IMR-90 (cell line): ENCODE measurements around the gene ME3. TPM values are rescaled to one million over a fixed set of nuclear protein-coding genes. Genes with fewer than 3 reads are reported as not detected.

Experiments used
- ATAC-seq: fragments of 200-7000 bp; cut with Tn5 transposase; 2 replicates; pipeline ENCODE4 v1.9.1; 2020; ENCODE audit warnings: low read depth, mild to moderate bottlenecking, moderate library complexity
- BruUV-seq: library from RNA; stranded (reverse); fragments of 400-500 nt; replicated peaks from 2 replicates; lab custom pipeline; 2021; lab: Mats Ljungman, UMichigan
- CTCF ChIA-PET: fragments of 300-600 bp; formaldehyde crosslinking; extraction: SDS; loops from one replicate; lab custom pipeline; 2021; ENCODE audit warnings: antibody characterized with exemption; lab: Yijun Ruan, JAX
- POLR2A ChIA-PET: fragments of 300-600 bp; sonication (Branson Sonifier 250); formaldehyde crosslinking; loops from one replicate; lab custom pipeline; 2022; ENCODE audit warnings: antibody characterized with exemption; ENCODE audit not compliant: unreplicated experiment; lab: Charles Lee
- DNase-seq: peaks from one replicate; pipeline ENCODE4 v3.0.0; 2013
- H2AFZ ChIP-seq: replicated peaks from 2 replicates; pipeline ENCODE3; 2013; ENCODE audit warnings: low read length, mild to moderate bottlenecking; ENCODE audit not compliant: poor library complexity
- H2AK5ac ChIP-seq: 2 replicates; pipeline ENCODE4 v1.6.1; 2013; ENCODE audit warnings: low read depth, low read length, inconsistent platforms
- H2AK9ac ChIP-seq: replicated peaks from 2 replicates; pipeline ENCODE3; 2013; ENCODE audit warnings: mild to moderate bottlenecking, low read depth, low read length, moderate library complexity; ENCODE audit not compliant: poor library complexity
- H2BK120ac ChIP-seq: 2 replicates; pipeline ENCODE4 v1.6.1; 2013; ENCODE audit warnings: low read depth, low read length, inconsistent platforms
- H2BK15ac ChIP-seq: 3 replicates; pipeline ENCODE4 v1.6.1; 2013; ENCODE audit warnings: low read depth, low read length, inconsistent platforms
- H2BK20ac ChIP-seq: 2 replicates; pipeline ENCODE4 v1.6.1; 2013; ENCODE audit warnings: low read depth, mild to moderate bottlenecking, inconsistent platforms, low read length, moderate library complexity
- H2BK5ac ChIP-seq: 2 replicates; pipeline ENCODE4 v1.6.1; 2013; ENCODE audit warnings: mild to moderate bottlenecking, low read depth, low read length, inconsistent platforms; ENCODE audit not compliant: poor library complexity, severe bottlenecking
- H3K14ac ChIP-seq: replicated peaks from 2 replicates; pipeline ENCODE4 v1.6.1; 2013; ENCODE audit warnings: low read depth, low read length, inconsistent platforms
- H3K18ac ChIP-seq: 2 replicates; pipeline ENCODE4 v1.6.1; 2013; ENCODE audit warnings: low read depth, low read length, control low read depth
- H3K23ac ChIP-seq: 2 replicates; pipeline ENCODE4 v1.6.1; 2013; ENCODE audit warnings: low read depth, low read length, inconsistent platforms
- H3K27ac ChIP-seq: 2 replicates; pipeline ENCODE4 v1.5.1; 2013; ENCODE audit warnings: mild to moderate bottlenecking, control low read depth, low read length; ENCODE audit not compliant: insufficient read depth
- H3K27me3 ChIP-seq: 2 replicates; pipeline ENCODE4 v1.6.1; 2013; ENCODE audit warnings: low read length; ENCODE audit not compliant: control insufficient read depth, insufficient read depth
- H3K36me3 ChIP-seq: 2 replicates; pipeline ENCODE4 v1.6.1; 2013; ENCODE audit warnings: low read length, mixed read lengths; ENCODE audit not compliant: control insufficient read depth, insufficient read depth
- H3K4ac ChIP-seq: 2 replicates; pipeline ENCODE4 v1.6.1; 2013; ENCODE audit warnings: low read depth, low read length, inconsistent platforms
- H3K4me1 ChIP-seq: 2 replicates; pipeline ENCODE4 v1.6.1; 2013; ENCODE audit warnings: low read length, mixed read lengths; ENCODE audit not compliant: control insufficient read depth, insufficient read depth
- H3K4me2 ChIP-seq: 2 replicates; pipeline ENCODE4 v1.6.1; 2013; ENCODE audit warnings: low read depth, mild to moderate bottlenecking, control low read depth, low read length, moderate library complexity
- H3K4me3 ChIP-seq: 2 replicates; pipeline ENCODE4 v1.5.1; 2013; ENCODE audit warnings: low read depth, mild to moderate bottlenecking, control low read depth, low read length, moderate library complexity; ENCODE audit not compliant: insufficient read depth
- H3K56ac ChIP-seq: 2 replicates; pipeline ENCODE4 v1.6.1; 2013; ENCODE audit warnings: low read length, inconsistent platforms; ENCODE audit not compliant: insufficient read depth; ENCODE audit errors: extremely low read depth
- H3K79me1 ChIP-seq, 2 experiments: 2 replicates each; pipeline ENCODE4 v1.6.1; 2013; ENCODE audit warnings: low read length in 2 of 2, inconsistent platforms in 1 of 2, low read depth in 1 of 2
- H3K9ac ChIP-seq: 2 replicates; pipeline ENCODE4 v1.6.1; 2013; ENCODE audit warnings: low read depth, low read length, control low read depth
- H3K9me1 ChIP-seq: 2 replicates; pipeline ENCODE4 v1.6.1; 2013; ENCODE audit warnings: low read length, inconsistent platforms; ENCODE audit not compliant: insufficient read depth
- H3K9me3 ChIP-seq: 2 replicates; pipeline ENCODE4 v1.6.1; 2013; ENCODE audit warnings: low read length; ENCODE audit not compliant: control insufficient read depth, insufficient read depth
- H4K20me1 ChIP-seq: 2 replicates; pipeline ENCODE4 v1.6.1; 2013; ENCODE audit warnings: low read length, inconsistent platforms; ENCODE audit not compliant: insufficient read depth
- H4K5ac ChIP-seq: 2 replicates; pipeline ENCODE4 v1.6.1; 2013; ENCODE audit warnings: mild to moderate bottlenecking, low read depth, low read length, control low read depth
- H4K8ac ChIP-seq, 2 experiments: 2 replicates each; pipeline ENCODE4 v1.6.1; 2013; ENCODE audit warnings: low read depth in 2 of 2, low read length in 2 of 2, control low read depth in 1 of 2, inconsistent platforms in 1 of 2
- H4K91ac ChIP-seq: 2 replicates; pipeline ENCODE4 v1.6.1; 2013; ENCODE audit warnings: low read depth, low read length, inconsistent platforms; ENCODE audit not compliant: insufficient read depth
- BHLHE40 ChIP-seq: fragments of 150-350 bp; IDR thresholded peaks from 2 replicates; pipeline ENCODE4 v1.6.1; 2016; ENCODE audit warnings: mild to moderate bottlenecking, low read depth, low read length
- CEBPB ChIP-seq: IDR thresholded peaks from 2 replicates; pipeline ENCODE4 v1.6.1; 2012; ENCODE audit warnings: low read depth, low read length, improper control_type of control experiment
- CHD1 ChIP-seq: IDR thresholded peaks from 2 replicates; pipeline ENCODE4 v1.6.1; 2012; ENCODE audit warnings: low read depth, low read length, improper control_type of control experiment
- FOS ChIP-seq: fragments of 150-350 bp; IDR thresholded peaks from 2 replicates; pipeline ENCODE4 v1.6.1; 2016; ENCODE audit warnings: low read depth, low read length
- MAFK ChIP-seq: IDR thresholded peaks from 2 replicates; pipeline ENCODE4 v1.6.1; 2012; ENCODE audit warnings: low read depth, low read length, improper control_type of control experiment
- MAZ ChIP-seq: IDR thresholded peaks from 2 replicates; pipeline ENCODE4 v1.6.1; 2012; ENCODE audit warnings: low read depth, mild to moderate bottlenecking, low read length, improper control_type of control experiment, moderate library complexity, borderline replicate concordance
- MXI1 ChIP-seq: IDR thresholded peaks from 2 replicates; pipeline ENCODE4 v1.6.1; 2012; ENCODE audit warnings: low read depth, mild to moderate bottlenecking, low read length, moderate library complexity, borderline replicate concordance
- NFE2L2 ChIP-seq: fragments of 150-350 bp; IDR thresholded peaks from 2 replicates; pipeline ENCODE4 v1.6.1; 2016; ENCODE audit warnings: low read depth, mild to moderate bottlenecking, low read length
- POLR2A ChIP-seq: IDR thresholded peaks from 2 replicates; pipeline ENCODE4 v1.6.1; 2012; ENCODE audit warnings: mild to moderate bottlenecking, low read depth, low read length
- RAD21 ChIP-seq: IDR thresholded peaks from 2 replicates; pipeline ENCODE4 v1.6.1; 2012; ENCODE audit warnings: low read length, improper control_type of control experiment
- RCOR1 ChIP-seq: IDR thresholded peaks from 2 replicates; pipeline ENCODE4 v1.6.1; 2012; ENCODE audit warnings: mild to moderate bottlenecking, low read length, improper control_type of control experiment; ENCODE audit not compliant: insufficient replicate concordance
- RFX5 ChIP-seq: IDR thresholded peaks from 2 replicates; pipeline ENCODE4 v1.8.0; 2012; ENCODE audit warnings: low read depth, mild to moderate bottlenecking, low read length, moderate library complexity
- SMC3 ChIP-seq: fragments of 150-350 bp; IDR thresholded peaks from 2 replicates; pipeline ENCODE4 v1.6.1; 2016; ENCODE audit warnings: low read depth, mild to moderate bottlenecking, antibody characterized with exemption, low read length, moderate library complexity
- WGBS, 2 experiments: methylation state at CpG; one replicate each; pipeline versions ENCODE4 v1.1.5 to v1.1.7; 2013; ENCODE audit warnings: missing lambda C conversion rate in 2 of 2; ENCODE audit not compliant: insufficient read length in 1 of 2; ENCODE audit errors: extremely low coverage in 2 of 2; 5-methylcytosine and 5-hydroxymethylcytosine counted together
- dilution Hi-C: fragments of 300-500 bp; cut with HindIII; formaldehyde crosslinking; loops from one replicate; pipeline ENCODE4 v1.14.3; 2018; ENCODE audit warnings: low sequenced_read_pairs; ENCODE audit not compliant: unreplicated experiment
- in situ Hi-C: fragments of 300-500 bp; cut with MboI; formaldehyde crosslinking; loops from 3 replicates; pipeline ENCODE4 v1.14.3; 2019; ENCODE audit warnings: low sequenced_read_pairs, inconsistent platforms, mixed read lengths
- intact Hi-C: fragments of 100-400 bp; cut with micrococcal nuclease; formaldehyde crosslinking; loops from 2 replicates; pipeline ENCODE4 v1.10.0; 2022
- polyA plus RNA-seq, 3 experiments: library from polyadenylated mRNA; depleted of rRNA; stranded (reverse); fragments of >200 nt; gene quantifications; 2 replicates each; pipeline ENCODE4 v1.2.3, GENCODE V29; 2012; ENCODE audit warnings: low replicate concordance in 1 of 3
- total RNA-seq: library from RNA; depleted of rRNA; stranded (reverse); fragments of >200 nt; gene quantifications from 2 replicates; pipeline ENCODE4 v1.2.3, GENCODE V29; 2012
- TF ChIP-seq, protein P1 (sequence below): conservative IDR thresholded peaks from 2 replicates; pipeline ENCODE4 v1.5.1; 2012; ENCODE audit warnings: mild to moderate bottlenecking, low read depth, low read length, improper control_type of control experiment
- TF ChIP-seq, protein P2 (sequence below): fragments of 150-350 bp; IDR thresholded peaks from 2 replicates; pipeline ENCODE4 v1.6.1; 2017; ENCODE audit warnings: mild to moderate bottlenecking, antibody characterized with exemption, low read length, low read depth
- TF ChIP-seq, protein P3 (sequence below): fragments of 150-350 bp; IDR thresholded peaks from 2 replicates; pipeline ENCODE4 v1.6.1; 2016; ENCODE audit warnings: low read depth, mild to moderate bottlenecking, low read length, moderate library complexity, borderline replicate concordance

ME3 gene
- total and polyA plus RNA-seq, 2 of the 4 experiments (the other 2 are of a cell fraction), result 7.8 to 9.0 TPM

DNA sequence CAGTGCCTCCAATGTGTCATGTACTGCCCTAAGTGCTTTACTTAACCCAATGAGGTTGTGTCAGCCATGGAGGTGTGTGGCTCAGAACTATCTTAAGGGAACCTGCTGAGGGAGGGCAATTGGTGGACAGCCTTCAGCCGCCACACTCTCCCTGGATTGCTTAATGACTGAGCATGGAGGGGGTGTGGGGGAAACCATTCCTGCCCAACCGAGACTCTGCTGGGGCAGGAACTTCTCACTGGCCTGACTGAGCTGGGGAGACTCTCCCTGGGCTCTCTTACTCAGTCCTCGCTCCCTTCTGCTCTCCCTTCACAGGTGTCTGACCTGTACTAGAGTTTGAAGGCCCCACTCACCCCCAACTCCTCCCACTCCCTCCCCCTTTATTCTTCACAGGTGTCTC is 183.0 kb downstream of the ME3 start:
- in situ Hi-C loops, result no loop called here

More for the DNA sequence above, 183.0 kb downstream of the ME3 start:
- Histone ChIP-seq H3K27me3 (no peaks in the 10 kb centered on the region; the same call in 1 of the 2 replicates), H4K8ac (no peak overlapping the region), H4K91ac (no peak overlapping the region), H3K4me1 (peaks cover 4% of the 10 kb centered on the region), H3K9me3 (no peaks in the 10 kb centered on the region), H4K20me1 (no peaks in the 10 kb centered on the region), H3K9ac (no peak overlapping the region), H3K27ac (no peak overlapping the region), H2AFZ (no peak overlapping the region), H4K5ac (no peak overlapping the region), H3K14ac (no peak overlapping the region), H3K36me3 (no peaks in the 10 kb centered on the region), H2AK9ac (no peak overlapping the region), H3K9me1 (peaks cover 15% of the 10 kb centered on the region), H2BK5ac (no peak overlapping the region), H2BK15ac (no peak overlapping the region), H2BK20ac (no peak overlapping the region), H3K56ac (no peak overlapping the region), H3K4ac (no peak overlapping the region), H3K23ac (no peak overlapping the region), H3K4me3 (no peak overlapping the region), H2AK5ac (peak overlapping the region; percentile 33; the same call in 1 of the 2 replicates), H3K79me1 (no peaks in the 10 kb centered on the region), H2BK120ac (no peak overlapping the region), H3K4me2 (no peak overlapping the region), H3K18ac (no peak overlapping the region)
- 100% methylated on average over 1 of the region's 3 CpGs; no CpG with 5 or more reads in 1 of the 2 experiments for WGBS, 2 experiments
- TF ChIP-seq RAD21 (no peak), RCOR1 (no peak), MXI1 (no peak), SMC3 (no peak), POLR2A (no peak), MAZ (no peak), FOS (no peak), CHD1 (no peak), CEBPB (no peak), NFE2L2 (no peak), RFX5 (no peak), MAFK (no peak), BHLHE40 (no peak)
- TF ChIP-seq, protein P1, sequence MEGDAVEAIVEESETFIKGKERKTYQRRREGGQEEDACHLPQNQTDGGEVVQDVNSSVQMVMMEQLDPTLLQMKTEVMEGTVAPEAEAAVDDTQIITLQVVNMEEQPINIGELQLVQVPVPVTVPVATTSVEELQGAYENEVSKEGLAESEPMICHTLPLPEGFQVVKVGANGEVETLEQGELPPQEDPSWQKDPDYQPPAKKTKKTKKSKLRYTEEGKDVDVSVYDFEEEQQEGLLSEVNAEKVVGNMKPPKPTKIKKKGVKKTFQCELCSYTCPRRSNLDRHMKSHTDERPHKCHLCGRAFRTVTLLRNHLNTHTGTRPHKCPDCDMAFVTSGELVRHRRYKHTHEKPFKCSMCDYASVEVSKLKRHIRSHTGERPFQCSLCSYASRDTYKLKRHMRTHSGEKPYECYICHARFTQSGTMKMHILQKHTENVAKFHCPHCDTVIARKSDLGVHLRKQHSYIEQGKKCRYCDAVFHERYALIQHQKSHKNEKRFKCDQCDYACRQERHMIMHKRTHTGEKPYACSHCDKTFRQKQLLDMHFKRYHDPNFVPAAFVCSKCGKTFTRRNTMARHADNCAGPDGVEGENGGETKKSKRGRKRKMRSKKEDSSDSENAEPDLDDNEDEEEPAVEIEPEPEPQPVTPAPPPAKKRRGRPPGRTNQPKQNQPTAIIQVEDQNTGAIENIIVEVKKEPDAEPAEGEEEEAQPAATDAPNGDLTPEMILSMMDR, result no peak
- TF ChIP-seq, protein P2, sequence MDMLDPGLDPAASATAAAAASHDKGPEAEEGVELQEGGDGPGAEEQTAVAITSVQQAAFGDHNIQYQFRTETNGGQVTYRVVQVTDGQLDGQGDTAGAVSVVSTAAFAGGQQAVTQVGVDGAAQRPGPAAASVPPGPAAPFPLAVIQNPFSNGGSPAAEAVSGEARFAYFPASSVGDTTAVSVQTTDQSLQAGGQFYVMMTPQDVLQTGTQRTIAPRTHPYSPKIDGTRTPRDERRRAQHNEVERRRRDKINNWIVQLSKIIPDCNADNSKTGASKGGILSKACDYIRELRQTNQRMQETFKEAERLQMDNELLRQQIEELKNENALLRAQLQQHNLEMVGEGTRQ, result no peak
- TF ChIP-seq, protein P3, sequence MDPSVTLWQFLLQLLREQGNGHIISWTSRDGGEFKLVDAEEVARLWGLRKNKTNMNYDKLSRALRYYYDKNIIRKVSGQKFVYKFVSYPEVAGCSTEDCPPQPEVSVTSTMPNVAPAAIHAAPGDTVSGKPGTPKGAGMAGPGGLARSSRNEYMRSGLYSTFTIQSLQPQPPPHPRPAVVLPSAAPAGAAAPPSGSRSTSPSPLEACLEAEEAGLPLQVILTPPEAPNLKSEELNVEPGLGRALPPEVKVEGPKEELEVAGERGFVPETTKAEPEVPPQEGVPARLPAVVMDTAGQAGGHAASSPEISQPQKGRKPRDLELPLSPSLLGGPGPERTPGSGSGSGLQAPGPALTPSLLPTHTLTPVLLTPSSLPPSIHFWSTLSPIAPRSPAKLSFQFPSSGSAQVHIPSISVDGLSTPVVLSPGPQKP, result no peak
- ATAC-seq (no peak), DNase-seq (no peak)
- no TSS peak for BruUV-seq
- CTCF ChIA-PET, result no interaction called here
- POLR2A ChIA-PET, result no interaction called here
- dilution Hi-C loops (no loop called here), intact Hi-C loops (no loop called here)
